ENCODE measurements around the gene EIF4E1B.

EIF4E1B gene

GRCh38 chr5:176685010-176685409, 54.5 kb downstream of the EIF4E1B start:
- no peak overlapping the region for H3K4me3 ChIP-seq (ENCODE audit: low read depth, low read length)
- CTCF ChIA-PET: interaction anchor here (2.8 kb wide), 1 partner anchor 25 kb away, joined by 12 read pairs; no protein-coding TSS in a partner anchor
- no peak for DNase-seq (ENCODE audit: low read depth, low spot score)
- no peak for TF ChIP-seq CTCF (IDR thresholded peaks at IDR 0.05; ENCODE audit: insufficient read depth, low read length, missing control alignments)
- POLR2A ChIA-PET: no interaction called here

DNA sequence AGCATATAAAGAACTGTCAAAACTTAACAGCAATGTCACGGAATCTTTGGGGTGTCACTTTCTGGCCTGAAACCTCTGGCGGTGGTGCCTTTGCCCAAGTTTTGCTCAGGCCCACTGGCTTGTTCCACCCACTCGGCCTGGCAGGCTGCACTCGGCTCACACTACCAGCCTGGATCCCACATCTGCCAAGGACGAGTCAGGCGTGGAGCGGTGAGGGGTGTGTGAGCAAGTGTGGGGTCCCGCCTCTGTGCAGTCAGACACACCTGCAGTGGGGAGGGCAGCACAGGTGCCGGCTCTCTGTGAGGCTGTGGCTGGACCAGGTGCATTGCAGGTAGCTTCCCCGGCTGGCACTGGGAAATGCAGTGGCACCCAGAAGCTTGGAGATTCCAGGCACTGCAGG, 56.8 kb downstream of the EIF4E1B start:
- H3K4me3 ChIP-seq (ENCODE audit: low read depth, low read length): no peak overlapping the region
- DNase-seq (ENCODE audit: low read depth, low spot score): no peak
- POLR2A ChIA-PET: no interaction called here
- TF ChIP-seq CTCF (IDR thresholded peaks at IDR 0.05; ENCODE audit: insufficient read depth, low read length, missing control alignments): no peak
- CTCF ChIA-PET: interaction anchor here (2.8 kb wide), 1 partner anchor 27 kb away, joined by 12 read pairs; no protein-coding TSS in a partner anchor

DNA sequence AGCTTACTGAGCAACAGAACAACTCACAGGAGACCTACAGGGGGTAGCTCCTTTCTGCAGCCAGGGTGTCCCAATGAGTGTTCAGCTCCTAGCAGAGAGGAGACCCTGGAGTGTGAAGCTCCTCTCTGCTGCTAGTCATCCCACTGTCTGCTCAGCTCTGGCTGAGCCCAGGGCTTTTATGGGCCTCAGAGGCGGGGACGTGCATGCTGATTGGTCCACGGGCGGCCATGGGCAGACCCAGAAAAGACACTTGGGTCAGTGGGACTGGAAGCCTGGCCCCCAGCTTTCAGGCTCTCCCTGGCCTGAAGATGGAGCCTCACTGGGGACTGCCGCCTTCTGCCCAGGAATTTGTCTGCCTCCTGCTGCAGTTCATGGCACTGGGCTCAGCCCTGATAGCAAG, 57.4 kb downstream of the EIF4E1B start:
- POLR2A ChIA-PET: no interaction called here
- DNase-seq (ENCODE audit: low read depth, low spot score): no peak
- CTCF ChIA-PET: no interaction called here
- no peak overlapping the region for H3K4me3 ChIP-seq (ENCODE audit: low read depth, low read length)
- TF ChIP-seq CTCF (IDR thresholded peaks at IDR 0.05; ENCODE audit: insufficient read depth, low read length, missing control alignments): no peak

DNA sequence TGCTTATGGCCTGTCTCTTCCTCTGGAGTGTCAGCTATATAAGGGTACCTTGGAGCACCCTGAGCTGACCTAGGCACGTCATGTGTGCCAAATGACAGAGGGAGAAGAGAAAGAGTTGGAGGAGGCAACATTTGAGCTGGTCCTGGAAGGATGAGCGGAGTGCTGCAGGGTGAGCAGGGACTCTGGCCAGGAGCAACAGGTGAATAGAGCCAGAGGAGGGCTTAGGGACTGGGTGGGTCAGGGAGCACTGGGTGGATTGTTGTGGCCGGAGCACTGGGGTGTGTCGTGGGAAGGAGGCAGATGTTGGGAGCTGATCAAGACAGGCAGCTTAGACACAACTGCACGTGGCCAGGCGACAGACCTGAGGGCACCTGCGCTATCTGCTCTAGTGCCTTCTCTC, 60.4 kb downstream of the EIF4E1B start:
- no peak for TF ChIP-seq CTCF (IDR thresholded peaks at IDR 0.05; ENCODE audit: insufficient read depth, low read length, missing control alignments)
- no peak overlapping the region for H3K4me3 ChIP-seq (ENCODE audit: low read depth, low read length)
- no peak for DNase-seq (ENCODE audit: low read depth, low spot score)
- ChIA-PET POLR2A (no interaction called here), CTCF (interaction anchor here (1.4 to 5.0 kb wide), 2 partner anchors 16 to 31 kb away, joined by 3 to 15 read pairs; no protein-coding TSS in a partner anchor)

DNA sequence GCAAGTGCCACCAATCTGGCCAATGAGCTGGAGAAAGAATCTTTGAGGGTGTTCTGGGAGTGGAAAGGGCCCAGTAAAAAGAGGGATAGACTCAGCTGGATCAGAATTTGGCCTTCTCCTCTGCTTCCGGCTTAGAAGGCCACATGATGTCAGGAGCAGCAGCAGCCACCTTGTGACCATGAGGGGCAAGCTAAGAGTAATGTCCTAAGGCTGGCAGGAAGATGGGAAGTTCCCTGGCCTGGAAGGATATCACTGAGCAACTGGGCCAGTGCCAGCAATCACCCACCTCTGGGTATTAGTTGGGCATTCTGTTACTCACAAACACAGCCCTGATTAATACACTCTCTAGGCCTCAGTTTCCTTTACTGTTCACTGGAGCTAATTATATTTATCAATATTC, 61.0 kb downstream of the EIF4E1B start:
- no peak overlapping the region for H3K4me3 ChIP-seq (ENCODE audit: low read depth, low read length)

GRCh38 chr5:176692326-176692725, 61.9 kb downstream of the EIF4E1B start:
- no peak overlapping the region for H3K4me3 ChIP-seq (ENCODE audit: low read depth, low read length)
- no peak for TF ChIP-seq CTCF (IDR thresholded peaks at IDR 0.05; ENCODE audit: insufficient read depth, low read length, missing control alignments)
- no peak for DNase-seq (ENCODE audit: low read depth, low spot score)
- ChIA-PET CTCF (interaction anchor here (1.4 to 5.0 kb wide), 2 partner anchors 15 to 32 kb away, joined by 3 to 15 read pairs; no protein-coding TSS in a partner anchor), POLR2A (no interaction called here)

More for the DNA sequence above, 61.0 kb downstream of the EIF4E1B start:
- CTCF ChIA-PET: interaction anchor here (1.4 to 5.0 kb wide), 2 partner anchors 15 to 31 kb away, joined by 3 to 15 read pairs; no protein-coding TSS in a partner anchor
- TF ChIP-seq CTCF (IDR thresholded peaks at IDR 0.05; ENCODE audit: insufficient read depth, low read length, missing control alignments): no peak
- POLR2A ChIA-PET: no interaction called here
- no peak for DNase-seq (ENCODE audit: low read depth, low spot score)

Data from AG04449 (cell line).